Measurements from ENCODE around the gene SETD1B.

DNA sequence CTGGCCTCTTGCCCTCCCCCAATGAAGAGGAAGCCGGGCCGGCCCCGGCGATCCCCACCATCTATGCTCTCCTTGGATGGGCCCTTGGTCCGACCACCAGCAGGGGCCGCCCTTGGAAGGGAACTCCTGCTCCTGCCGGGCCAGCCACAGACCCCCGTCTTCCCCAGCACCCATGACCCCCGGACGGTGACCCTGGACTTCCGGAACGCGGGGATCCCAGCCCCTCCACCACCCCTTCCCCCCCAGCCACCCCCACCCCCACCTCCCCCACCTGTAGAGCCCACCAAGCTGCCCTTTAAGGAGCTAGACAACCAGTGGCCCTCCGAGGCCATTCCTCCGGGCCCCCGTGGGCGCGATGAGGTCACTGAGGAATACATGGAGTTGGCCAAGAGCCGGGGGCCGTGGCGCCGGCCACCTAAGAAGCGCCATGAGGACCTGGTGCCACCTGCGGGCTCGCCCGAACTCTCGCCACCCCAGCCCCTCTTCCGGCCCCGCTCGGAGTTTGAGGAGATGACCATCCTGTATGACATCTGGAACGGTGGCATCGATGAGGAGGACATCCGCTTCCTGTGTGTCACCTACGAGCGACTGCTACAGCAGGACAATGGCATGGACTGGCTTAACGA is 19.4 kb downstream of the SETD1B start:
- TF ChIP-seq CTCF (IDR thresholded peaks at IDR 0.05), result no peak
- TF ChIP-seq POLR2A (IDR thresholded peaks at IDR 0.05), result no peak

All from adrenal gland (tissue), 5 donors.